HG02852 (cell line): Measurements from ENCODE around the gene DNAJB13.

Source experiments
- ATAC-seq: cut with Tn5 transposase; IDR thresholded peaks from one replicate; pipeline ENCODE4 v1.9.1; 2021; ENCODE audit warnings: mild to moderate bottlenecking, moderate library complexity; ENCODE audit not compliant: unreplicated experiment

Gene DNAJB13

DNA sequence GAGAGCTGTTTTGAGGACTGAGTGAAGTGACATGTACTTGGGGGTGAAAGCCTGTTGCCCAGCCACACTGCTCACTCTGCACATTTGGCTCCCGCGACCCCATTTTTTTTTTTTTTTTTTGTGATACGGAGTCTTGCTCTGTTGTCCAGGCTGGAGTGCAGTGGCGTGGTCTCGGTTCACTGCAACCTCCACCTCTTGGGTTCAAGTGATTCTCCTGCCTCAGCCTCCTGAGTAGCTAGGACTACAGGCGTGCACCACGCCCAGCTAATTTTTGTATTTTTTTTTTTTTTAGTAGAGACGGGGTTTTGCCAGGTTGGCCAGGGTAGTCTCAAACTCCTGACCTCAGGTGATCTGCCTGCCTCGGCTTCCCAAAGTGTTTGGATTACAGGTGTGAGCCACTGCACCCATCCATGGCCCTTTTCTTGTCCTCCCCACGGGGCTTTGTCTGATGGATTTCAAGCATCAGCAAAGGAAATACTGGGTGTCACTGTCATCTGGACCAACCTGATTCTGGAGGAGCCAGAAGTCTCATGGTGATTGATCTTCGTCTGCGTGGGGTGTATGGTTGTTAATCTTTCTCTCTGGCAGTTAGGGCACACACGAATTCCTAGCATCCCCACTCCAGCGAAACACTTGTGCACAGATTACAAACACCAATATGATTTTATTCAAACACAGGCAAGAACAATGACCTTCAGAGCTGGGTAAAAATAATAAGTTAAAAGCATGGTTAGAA, 61.4 kb downstream of the DNAJB13 start:
- ATAC-seq, result no peak

DNA sequence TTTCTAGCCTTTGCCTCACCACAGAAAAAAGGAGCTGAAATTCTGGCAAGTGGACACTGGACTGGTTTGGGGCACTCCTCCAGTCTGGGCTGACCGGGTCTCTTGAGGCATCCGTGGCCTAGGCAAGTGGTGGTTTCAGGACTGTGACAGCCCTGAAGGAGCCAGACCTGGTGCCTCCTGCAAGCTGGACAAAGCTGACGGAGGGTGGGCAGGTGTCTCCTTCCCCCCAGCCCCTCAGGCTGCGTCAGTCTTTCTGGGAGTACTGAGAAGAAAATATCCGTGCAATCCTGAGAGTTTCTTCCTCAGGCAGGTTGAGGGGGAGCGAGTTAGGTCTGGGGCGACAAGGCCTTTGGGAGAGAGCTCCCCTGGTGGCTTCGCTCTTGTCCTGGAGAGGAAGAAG, 62.3 kb downstream of the DNAJB13 start:
- ATAC-seq, result no peak

DNA sequence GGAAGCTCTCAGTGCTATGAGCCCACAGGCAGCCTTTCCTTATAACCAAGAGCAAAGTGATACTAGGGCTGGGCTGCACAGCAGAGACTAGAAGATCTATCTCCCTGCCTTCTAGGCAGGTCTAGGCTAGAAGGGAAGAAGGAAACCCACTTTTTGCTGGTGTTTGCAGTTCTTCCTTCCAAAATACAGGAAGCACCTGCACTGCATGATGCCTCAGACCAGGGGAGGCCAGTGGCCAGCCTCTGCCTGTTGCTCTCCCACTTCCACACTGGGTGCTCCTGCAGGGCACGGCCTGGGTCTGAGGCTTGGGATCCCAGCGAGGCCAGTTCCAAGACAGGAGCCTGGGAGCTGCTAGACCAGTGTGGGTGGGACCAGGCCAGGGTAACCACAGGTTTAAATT, 64.1 kb downstream of the DNAJB13 start:
- ATAC-seq, result no peak

DNA sequence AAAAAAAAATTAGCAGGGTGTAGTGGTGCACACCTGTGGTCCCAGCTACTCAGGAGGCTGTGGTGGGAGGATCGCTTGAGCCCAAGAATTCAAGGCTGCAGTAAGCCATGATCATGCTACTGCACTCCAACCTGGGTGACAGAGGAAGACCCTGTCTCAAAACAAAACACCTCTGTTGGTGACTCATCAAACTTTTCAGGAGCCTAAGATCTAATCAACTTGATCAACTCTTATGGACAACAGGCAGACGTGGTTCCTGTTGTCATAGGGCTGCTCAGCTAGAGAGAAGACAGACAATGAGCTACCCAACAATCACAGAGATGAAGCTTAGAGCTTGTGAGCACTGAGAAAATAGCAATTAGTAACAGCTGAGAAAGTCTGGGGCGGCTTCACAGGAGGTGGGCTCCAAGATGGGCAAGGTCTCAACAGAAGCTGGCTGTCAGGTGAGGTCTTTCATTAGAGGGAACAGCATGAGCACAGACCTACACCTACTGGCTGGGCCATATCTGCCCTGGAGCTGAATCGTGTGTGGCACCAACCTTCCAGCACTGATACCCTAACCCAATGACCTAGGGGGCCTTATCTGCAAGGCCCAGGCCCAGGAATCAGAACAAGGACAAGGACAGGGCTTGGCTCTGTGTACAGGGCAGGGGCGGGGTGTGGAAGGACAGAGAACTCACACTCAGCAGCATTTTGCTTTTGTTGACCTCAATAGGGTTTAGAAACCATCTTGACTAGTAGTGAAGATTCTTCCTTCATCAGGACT, 65.3 kb downstream of the DNAJB13 start:
- no peak for ATAC-seq

DNA sequence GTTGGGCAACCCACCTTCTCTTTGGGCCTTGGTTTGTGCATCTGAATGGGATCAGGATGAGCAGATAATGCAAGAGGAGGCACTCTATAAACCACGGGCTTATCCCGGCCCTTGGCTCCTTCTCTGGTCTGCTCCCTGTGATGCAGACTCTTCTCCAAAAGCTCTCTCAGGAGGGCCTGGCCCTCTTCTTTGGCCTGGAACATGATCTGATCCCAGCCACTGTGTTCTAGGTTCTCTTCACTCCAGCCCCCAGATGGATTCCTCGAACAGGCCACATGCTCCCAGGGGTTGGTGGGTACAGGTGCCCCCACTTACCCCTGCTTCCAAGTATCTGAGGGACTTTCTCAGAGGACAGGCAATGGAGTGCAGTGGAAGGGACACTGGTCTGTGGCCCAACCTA, 66.8 kb downstream of the DNAJB13 start:
- ATAC-seq, result no peak

DNA sequence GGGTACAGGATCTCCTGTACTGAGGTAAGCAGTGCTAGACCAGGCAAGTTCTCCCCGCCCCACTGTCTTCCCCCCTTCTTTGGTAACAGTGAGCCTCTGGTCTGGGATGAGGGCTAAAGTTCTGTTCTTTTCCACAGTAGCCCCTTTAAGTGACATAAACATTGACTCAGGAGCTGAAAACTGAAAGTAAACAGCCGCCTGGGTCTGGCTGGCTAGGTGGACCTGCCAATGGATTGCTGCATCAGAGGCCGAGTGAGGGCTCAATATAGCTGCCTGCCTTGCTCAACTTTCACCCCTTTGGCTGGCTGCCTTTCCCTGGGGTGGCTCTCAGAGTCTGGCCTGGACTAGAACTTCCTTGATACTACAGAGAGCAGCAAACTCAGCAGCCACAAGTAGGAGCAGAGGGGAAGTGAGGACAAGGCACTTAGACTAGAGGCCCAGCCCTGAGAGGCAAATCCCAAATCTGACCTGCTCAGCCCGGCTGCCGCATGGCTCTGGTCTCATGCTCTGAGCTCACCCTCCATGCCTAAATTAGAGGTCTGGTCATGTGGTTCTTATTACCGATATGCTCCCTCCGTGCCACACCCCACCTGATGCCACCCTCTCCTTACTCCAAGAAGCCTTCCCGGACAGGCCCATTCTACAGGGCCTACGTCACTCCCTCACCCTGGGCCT, 67.6 kb downstream of the DNAJB13 start:
- ATAC-seq, result no peak

DNA sequence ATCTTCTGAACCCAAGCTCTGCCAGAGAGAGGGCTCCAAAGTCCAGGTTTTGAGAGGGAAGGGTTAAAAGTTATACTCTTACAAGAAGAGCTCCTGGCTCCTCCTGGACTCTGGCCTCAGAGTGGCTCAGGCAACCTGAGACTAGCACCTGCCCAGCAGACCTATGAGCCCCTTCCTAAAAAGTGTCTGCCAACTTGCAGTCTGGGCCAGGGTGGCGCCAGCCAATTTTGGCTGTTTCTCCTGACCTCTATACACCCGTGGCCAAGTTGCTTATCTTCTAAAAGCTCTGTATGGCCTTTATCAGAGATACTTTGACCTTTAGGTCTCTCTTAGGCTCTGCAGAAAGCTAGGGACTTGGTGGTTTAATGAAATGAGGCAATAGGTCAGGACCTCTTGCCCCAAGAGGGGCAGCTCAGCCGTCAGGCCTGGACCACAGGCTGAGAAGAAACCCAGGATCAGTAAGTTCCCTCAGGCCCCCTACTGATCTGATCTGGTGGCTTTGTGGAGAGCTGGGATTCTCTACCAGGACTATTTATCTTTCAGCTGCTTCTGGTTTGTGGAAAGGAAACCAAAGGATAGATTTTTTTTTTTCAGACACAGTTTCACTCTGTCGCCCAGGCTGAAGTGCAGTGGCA, 68.4 kb downstream of the DNAJB13 start:
- no peak for ATAC-seq

DNA sequence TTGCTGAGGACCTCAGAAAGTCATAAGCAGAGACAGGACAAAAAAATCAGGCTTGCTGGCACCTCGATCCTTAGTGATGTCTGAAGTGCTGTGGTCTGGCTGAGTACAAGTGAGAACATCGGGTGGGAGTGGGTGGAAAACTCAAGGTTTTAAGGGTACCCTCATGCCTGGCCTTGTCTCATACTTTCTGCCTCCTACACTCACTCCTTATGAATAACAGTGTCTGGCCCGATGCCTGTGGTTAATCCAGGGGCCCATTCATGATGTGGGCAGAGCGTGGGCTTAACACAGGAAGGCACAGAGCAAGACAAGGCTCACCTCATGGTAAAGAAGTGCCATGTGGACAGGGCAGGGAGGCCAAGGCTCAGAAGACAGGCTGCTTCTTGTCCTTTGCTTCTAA, 69.0 kb downstream of the DNAJB13 start:
- no peak for ATAC-seq
